Lower lobe of right lung (tissue), 2 donors: ENCODE data around the gene ASTN2. TPM values are rescaled to one million over a fixed set of nuclear protein-coding genes. Genes with fewer than 3 reads are reported as not detected.

Source experiments
- ATAC-seq, 2 donors: fragments of 200-7000 bp; cut with Tn5 transposase; one replicate each; pipeline ENCODE4 v1.9.1; 2020 to 2022; ENCODE audit warnings: mild to moderate bottlenecking in 2 of 2, moderate library complexity in 2 of 2
- DNase-seq: peaks from one replicate; pipeline ENCODE4 v3.0.0-alpha.2; 2020
- H3K27ac ChIP-seq: fragments of 200-600 bp; one replicate; pipeline ENCODE4 v1.8.0; 2022
- H3K27me3 ChIP-seq: fragments of 200-600 bp; one replicate; pipeline ENCODE4 v1.8.0; 2022; ENCODE audit warnings: low read depth
- H3K36me3 ChIP-seq: fragments of 200-600 bp; one replicate; pipeline ENCODE4 v1.8.0; 2022; ENCODE audit warnings: mild to moderate bottlenecking
- H3K4me1 ChIP-seq: fragments of 200-600 bp; one replicate; pipeline ENCODE4 v1.8.0; 2022
- H3K4me3 ChIP-seq: fragments of 200-600 bp; one replicate; pipeline ENCODE4 v1.8.0; 2022; ENCODE audit warnings: mild to moderate bottlenecking
- H3K9me3 ChIP-seq: fragments of 200-600 bp; one replicate; pipeline ENCODE4 v1.8.0; 2022
- intact Hi-C: fragments of 100-400 bp; cut with DNase I; formaldehyde crosslinking; loops from one replicate; pipeline ENCODE4 v1.11.0; 2022
- total RNA-seq: library from RNA; stranded (reverse); fragmentation: NEBNext Ultra II Directional; extraction: Animal tissue kit (Norgen Biotek cat#: 25700); gene quantifications from one replicate; pipeline ENCODE4 v1.2.1, GENCODE V29; 2021
- TF ChIP-seq, protein P1 (sequence below): fragments of 200-600 bp; IDR thresholded peaks from one replicate; pipeline ENCODE4 v1.8.0; 2022; ENCODE audit warnings: antibody characterized with exemption, mild to moderate bottlenecking
- donor health status: DM: no; HTN: yes; CAD: no; lungs with severe emphysema.

ASTN2 gene
- total RNA-seq, 1 donor from 2014 or later = 4.3 TPM

DNA sequence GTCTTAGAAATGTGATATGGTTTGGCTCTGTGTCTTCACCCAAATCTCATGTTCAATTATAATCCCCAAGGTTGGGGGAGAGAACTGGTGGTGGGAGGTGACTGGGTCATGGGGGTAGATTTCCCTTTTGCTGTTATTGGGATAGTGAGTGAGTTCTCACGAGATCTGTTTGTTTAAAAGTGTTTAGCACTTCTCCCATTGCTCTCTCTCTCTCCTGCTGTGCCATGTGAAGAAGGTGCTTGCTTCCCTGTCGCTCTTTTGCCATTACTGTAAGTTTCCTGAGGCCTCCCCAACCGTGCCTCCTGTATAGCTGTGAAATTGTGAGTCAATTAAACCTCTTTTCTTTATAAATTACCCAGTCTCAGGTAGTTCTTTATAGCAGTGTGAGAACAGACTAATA lies 203.6 kb downstream of the ASTN2 start:
- intact Hi-C loops = no loop called here
- Histone ChIP-seq H3K9me3 (no peaks in the 10 kb centered on the region), H3K27me3 (no peaks in the 10 kb centered on the region), H3K4me3 (no peak overlapping the region), H3K27ac (no peak overlapping the region), H3K36me3 (no peaks in the 10 kb centered on the region), H3K4me1 (no peaks in the 10 kb centered on the region)
- TF ChIP-seq, protein P1, sequence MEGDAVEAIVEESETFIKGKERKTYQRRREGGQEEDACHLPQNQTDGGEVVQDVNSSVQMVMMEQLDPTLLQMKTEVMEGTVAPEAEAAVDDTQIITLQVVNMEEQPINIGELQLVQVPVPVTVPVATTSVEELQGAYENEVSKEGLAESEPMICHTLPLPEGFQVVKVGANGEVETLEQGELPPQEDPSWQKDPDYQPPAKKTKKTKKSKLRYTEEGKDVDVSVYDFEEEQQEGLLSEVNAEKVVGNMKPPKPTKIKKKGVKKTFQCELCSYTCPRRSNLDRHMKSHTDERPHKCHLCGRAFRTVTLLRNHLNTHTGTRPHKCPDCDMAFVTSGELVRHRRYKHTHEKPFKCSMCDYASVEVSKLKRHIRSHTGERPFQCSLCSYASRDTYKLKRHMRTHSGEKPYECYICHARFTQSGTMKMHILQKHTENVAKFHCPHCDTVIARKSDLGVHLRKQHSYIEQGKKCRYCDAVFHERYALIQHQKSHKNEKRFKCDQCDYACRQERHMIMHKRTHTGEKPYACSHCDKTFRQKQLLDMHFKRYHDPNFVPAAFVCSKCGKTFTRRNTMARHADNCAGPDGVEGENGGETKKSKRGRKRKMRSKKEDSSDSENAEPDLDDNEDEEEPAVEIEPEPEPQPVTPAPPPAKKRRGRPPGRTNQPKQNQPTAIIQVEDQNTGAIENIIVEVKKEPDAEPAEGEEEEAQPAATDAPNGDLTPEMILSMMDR = no peak
- ATAC-seq (no peak), DNase-seq (no peak)

DNA sequence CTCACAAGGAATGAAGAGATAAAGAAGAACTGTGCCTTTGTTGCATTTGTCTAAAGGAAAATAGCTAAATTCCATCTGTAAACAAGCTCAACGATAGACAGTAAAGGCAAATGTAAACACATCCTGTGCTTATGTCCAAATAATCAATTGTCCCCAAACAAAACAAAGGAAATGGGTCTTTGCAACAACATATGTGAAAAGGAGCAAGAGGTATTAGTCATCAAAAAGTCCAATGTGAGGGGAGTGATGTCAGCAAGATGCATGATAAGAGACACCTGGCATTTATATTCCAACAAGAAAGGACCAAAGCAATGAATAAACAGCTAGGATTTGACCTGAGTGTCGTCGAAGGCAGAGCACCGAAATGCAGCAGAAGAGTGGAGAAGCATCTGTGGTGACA lies 209.1 kb downstream of the ASTN2 start:
- intact Hi-C loops = no loop called here
- DNase-seq (no peak), ATAC-seq (no peak)

DNA sequence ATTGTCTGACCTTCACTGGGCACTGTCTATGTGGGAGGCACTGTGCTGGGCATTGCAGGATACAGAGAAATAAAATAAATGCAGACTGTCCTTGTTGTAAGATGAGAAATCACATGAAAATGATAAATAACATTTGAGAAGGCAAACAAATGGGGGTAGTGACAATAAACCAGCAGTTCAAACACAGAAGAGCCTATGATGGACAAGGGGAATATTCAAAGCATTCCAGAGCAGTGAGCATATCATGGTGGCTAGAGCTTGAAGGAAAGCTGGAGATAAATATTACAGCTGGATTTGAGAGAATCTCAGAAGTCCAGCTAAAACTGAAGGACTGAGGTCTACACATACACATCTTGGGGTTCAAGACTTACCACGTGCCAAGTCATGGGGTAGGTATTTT lies 209.9 kb downstream of the ASTN2 start:
- Histone ChIP-seq H3K36me3 (no peaks in the 10 kb centered on the region), H3K4me3 (no peak overlapping the region), H3K9me3 (no peaks in the 10 kb centered on the region), H3K27ac (no peak overlapping the region), H3K27me3 (no peaks in the 10 kb centered on the region), H3K4me1 (no peaks in the 10 kb centered on the region)
- intact Hi-C loops = no loop called here
- ATAC-seq (no peak), DNase-seq (no peak)
- TF ChIP-seq, protein P1 = no peak

More for the DNA sequence above, 209.1 kb downstream of the ASTN2 start:
- H3K4me3 ChIP-seq = no peak overlapping the region
- no peaks in the 10 kb centered on the region for H3K4me1 ChIP-seq
- no peaks in the 10 kb centered on the region for H3K9me3 ChIP-seq
- H3K36me3 ChIP-seq = no peaks in the 10 kb centered on the region
- no peak overlapping the region for H3K27ac ChIP-seq
- TF ChIP-seq, protein P1 = no peak
- no peaks in the 10 kb centered on the region for H3K27me3 ChIP-seq

DNA sequence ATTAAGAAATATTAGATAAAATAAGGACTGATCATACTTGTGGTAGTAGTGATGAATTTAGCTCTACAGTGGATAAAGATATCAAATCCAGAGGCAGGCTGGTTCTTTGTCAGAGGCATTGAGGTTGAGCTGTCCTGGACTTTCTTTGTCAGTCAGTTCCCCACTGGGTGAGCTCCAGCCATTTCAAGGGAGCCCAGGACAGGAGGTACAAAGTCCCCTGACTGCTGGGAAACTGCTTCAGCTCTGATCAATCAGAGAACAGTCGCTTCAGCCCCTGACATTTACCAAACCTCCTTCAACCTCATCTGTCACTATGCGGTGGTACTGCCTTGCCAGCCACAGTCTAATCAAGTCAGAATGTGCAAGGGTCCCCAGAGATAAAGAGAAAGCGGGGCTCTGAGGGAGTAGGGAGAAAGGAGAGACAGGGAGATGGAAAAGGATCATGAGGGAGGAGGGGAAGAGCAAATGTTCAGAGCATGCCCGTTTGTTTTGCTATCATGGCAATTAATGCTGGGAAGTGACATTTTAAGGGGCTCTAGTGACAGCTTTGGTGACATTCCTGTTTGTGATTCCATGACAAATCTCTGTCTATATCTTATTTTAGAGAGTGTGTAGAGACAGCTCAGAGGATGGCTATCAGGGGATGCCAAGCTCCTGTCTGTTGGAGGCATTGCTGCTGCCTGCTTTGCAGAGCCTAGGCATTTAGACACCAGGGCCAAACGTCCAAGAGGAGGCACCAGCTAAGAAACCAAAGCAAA lies 223.2 kb downstream of the ASTN2 start:
- no peak for ATAC-seq
- intact Hi-C loops = no loop called here
- Histone ChIP-seq H3K4me1 (no peaks in the 10 kb centered on the region), H3K27ac (no peak overlapping the region), H3K36me3 (no peaks in the 10 kb centered on the region), H3K9me3 (no peaks in the 10 kb centered on the region), H3K4me3 (no peak overlapping the region), H3K27me3 (no peaks in the 10 kb centered on the region)
- DNase-seq = no peak
- TF ChIP-seq, protein P1 = no peak

DNA sequence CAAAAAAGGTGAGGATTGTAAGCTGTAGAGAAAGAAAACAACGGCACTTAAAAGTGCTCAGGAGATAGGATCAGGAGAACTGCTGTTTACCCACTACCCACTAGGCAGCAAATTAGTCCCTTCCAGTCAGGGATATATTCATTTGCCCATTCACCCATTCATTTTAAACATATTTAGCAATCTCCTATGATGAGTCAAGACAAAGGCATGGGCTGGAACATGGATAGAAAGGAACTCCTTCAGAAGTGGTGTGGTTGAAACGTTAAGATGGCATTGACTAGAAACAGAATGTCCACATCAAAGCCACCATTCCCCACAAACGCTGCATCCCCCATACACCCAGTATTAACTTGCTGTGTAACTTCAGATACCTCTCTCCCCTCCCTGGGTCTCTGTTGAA lies 225.7 kb downstream of the ASTN2 start:
- Histone ChIP-seq H3K9me3 (no peaks in the 10 kb centered on the region), H3K27ac (no peak overlapping the region), H3K36me3 (no peaks in the 10 kb centered on the region), H3K4me3 (no peak overlapping the region), H3K4me1 (no peaks in the 10 kb centered on the region), H3K27me3 (no peaks in the 10 kb centered on the region)
- DNase-seq (no peak), ATAC-seq (no peak)
- intact Hi-C loops = no loop called here
- TF ChIP-seq, protein P1 = no peak
